Measurements from ENCODE around the gene ANKRD31.
"Not testable (repeated sequence)": the region's sequence is repeated elsewhere in the genome, so short reads cannot be mapped to it uniquely, and the experiment has no call there.

- TF ChIP-seq CTCF (IDR thresholded peaks at IDR 0.05); POLR2AphosphoS5 (IDR thresholded peaks at IDR 0.05; ENCODE audit: insufficient read depth in 1 of 2, low read depth in 1 of 2); POLR2A (IDR thresholded peaks at IDR 0.05): not testable (repeated sequence)
Measured at GRCh38 chr5:75270605-75271004, 33.9 kb upstream of the ANKRD31 start.

All from vagina (tissue), 2 donors.